AML-193 (cell line): ENCODE measurements around the gene NPAS3.

Source experiments
- DNase-seq, 2 experiments: peaks; one replicate each; lab custom pipeline; 2025; lab: John Stamatoyannopoulos, UW

NPAS3 gene

DNA sequence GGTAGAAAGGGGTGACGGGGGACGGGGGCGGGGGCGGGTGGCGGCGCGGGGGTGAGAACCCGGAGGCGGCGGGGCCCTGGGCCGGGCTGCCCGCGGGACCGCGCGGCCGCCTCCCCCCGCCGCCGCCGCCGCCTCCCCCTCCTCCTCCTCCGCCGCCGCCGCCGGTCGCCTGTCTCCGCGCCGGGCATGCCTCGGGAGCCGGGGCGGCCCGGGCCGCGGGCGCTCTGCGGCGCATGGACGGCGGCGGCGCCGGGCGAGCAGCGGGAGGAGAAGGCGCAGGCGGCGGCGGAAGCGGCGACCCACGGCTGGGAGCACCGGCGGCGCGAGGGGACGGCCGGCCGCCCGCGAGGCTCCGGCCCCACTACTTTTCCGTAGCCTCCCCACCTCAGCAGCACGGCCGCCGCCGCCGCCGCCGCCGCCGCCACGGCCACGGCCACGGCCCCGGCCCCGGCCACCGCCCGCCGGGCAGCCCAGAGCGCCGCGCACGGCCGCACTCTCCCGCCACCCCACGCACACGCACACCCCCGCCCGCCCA, at the start of gene NPAS3:
Gene NPAS3 (plus strand): TSS at position 161 of the 535 bp plus-strand sequence.
- DNase-seq = no peak

- no peak for DNase-seq
Measured at GRCh38 chr14:32896979-32897697, 41.5 kb upstream of the NPAS3 start.

GRCh38 chr14:32897698-32898064, 41.0 kb upstream of the NPAS3 start:
- no peak for DNase-seq

DNA sequence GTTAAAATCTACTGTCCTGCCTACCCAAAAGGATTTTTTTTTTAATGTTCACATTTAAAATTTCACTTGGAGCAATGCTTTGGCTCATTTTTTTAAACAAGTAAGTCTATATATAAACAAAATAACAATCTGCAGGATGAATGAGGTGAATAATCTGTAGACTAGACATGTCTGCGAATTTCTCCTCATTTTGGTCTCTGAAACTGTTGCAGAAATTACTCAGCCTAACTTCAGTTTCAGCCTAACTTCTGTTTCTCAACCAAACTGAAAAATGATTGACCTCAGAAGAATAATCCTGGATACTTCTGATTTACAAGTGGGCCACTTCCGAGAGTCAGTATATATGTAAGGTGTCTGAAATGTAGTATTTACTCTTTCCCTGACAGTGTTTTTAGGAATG, 39.8 kb upstream of the NPAS3 start:
- DNase-seq = no peak

GRCh38 chr14:32900547-32900946, 38.1 kb upstream of the NPAS3 start:
- DNase-seq = no peak

GRCh38 chr14:32905013-32905412, 33.7 kb upstream of the NPAS3 start:
- no peak for DNase-seq

DNA sequence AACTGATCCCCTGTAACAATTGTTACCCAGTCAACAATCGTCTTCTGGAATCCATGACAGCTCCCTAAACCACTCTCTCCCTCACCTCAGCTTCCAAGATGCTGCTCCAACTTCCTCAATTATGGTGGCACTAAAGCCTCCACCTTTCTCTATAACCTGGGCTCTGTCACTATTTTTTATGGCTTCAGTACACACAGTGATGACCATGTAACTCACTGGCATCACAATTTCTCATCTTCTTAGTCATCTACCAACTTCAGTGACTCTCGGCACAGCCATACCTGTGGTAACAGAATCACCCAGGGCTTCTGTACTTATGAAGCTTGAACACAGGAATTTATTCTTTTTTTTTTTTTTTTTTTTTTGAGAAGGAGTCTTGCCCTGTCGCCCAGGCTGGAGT, 32.0 kb upstream of the NPAS3 start:
- no peak for DNase-seq

- no peak for DNase-seq
Measured at GRCh38 chr14:32908196-32909084, 30.2 kb upstream of the NPAS3 start.

DNA sequence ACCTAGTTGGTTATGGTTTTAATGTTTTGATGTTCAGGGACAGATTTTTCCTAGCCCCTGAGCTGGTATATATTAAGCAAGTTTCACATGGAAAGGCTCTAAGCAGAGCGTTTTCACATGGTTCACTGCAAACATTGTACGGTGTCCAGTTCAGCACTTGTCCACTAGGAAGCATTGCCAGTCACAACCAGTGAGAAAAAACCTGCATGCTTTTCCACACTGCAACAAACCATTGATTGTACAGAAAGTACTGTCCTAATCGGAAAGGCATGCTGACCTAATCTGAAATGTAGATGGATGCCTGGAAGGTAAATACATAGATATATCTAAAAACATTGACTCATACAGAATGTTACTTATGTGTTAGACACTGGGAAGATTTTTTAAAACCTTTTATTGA, 25.0 kb upstream of the NPAS3 start:
- DNase-seq = no peak

DNA sequence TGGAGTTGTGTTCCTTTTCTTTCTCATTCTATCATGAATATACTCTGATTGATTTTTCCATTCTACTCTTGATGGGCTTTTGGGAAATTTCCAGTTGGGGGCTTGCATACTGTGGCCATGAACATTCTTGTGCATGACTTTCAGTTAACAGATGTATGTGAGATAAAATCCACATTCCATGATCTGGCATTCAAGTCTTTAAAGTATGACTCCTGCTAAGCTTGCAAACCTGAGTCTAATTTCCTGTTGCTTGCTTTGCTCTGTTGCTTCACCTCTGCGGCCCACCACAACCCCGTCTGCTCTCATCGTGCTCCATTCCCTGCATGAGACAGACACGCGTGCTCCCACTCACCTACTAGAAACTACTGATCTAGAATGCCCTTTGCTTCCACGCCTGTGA, 24.3 kb upstream of the NPAS3 start:
- DNase-seq = no peak

- DNase-seq = no peak
Measured at GRCh38 chr14:32920696-32921276, 17.9 kb upstream of the NPAS3 start.

DNA sequence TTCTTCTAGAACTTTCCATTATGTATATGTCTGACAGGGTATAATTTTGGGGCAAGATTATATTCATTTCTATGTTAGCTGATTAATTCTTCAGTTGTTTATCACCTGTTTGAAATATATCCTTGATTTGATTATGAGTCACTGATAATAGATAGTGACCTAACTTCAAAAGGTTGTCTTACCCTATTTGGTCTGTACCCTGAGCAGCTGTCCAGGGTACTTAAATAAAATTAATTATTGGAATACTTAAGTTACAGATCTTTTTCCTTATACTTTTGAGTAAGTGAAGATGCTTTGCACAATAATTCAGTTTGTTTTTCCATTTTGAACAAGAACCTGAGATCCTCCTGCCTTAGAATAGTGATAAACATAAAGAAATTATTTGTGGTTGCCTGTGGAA, 13.2 kb upstream of the NPAS3 start:
- no peak for DNase-seq

GRCh38 chr14:32932302-32932913, 6.3 kb upstream of the NPAS3 start:
- no peak for DNase-seq

- DNase-seq = no peak
Measured at GRCh38 chr14:32932914-32933628, 5.6 kb upstream of the NPAS3 start.

- DNase-seq = no peak
Measured at GRCh38 chr14:32933629-32934072, 5.0 kb upstream of the NPAS3 start.

- no peak for DNase-seq
Measured at GRCh38 chr14:32934073-32934880, 4.4 kb upstream of the NPAS3 start.

- no peak for DNase-seq
Measured at GRCh38 chr14:32934881-32935633, 3.6 kb upstream of the NPAS3 start.

DNA sequence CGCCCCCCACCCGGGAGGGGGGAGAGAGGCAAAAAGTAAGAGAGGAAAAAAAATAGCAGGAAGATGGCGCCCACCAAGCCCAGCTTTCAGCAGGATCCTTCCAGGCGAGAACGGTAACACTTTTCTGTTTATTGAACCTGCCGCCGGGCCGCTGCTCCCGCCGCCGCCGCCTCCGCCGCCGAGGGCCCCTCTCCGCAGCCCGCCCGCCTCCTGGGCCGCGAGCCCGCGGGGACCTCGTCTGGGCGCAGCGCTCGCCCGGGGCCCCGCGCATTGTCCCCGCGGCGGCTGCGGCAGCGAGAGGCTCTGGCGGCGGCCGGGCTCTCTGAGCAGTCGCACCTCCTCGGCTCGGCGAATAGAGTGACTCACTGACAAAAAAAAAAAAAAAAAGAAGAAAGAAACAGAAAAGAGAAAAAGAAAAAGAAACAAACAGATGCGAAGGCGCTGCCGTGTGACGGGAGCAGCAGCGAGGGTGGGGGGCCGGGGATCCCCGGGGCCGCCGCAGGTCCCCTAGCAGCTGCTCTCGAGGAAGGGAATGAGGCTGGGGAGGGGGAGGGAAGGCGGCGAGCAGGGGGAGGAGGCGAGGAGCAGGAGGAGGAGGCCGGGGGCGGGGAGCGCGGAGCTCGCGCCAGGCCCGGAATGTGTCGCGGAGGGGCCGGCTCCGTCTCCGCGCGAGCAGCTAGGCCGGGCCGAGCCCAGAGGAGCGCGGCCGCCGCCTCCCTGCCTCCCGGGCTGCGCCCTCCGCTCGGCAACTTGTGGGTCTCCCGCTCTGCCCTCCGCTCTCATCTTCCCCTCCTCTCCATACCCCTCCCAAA, 781 bp downstream of the NPAS3 start:
- DNase-seq = no peak

- no peak for DNase-seq
Measured at GRCh38 chr14:32940066-32940651, 1.5 kb downstream of the NPAS3 start.
